ENCODE measurements around the gene REPIN1.
"Not testable (repeated sequence)": the region's sequence is repeated elsewhere in the genome, so short reads cannot be mapped to it uniquely, and the experiment has no call there.

REPIN1 gene

DNA sequence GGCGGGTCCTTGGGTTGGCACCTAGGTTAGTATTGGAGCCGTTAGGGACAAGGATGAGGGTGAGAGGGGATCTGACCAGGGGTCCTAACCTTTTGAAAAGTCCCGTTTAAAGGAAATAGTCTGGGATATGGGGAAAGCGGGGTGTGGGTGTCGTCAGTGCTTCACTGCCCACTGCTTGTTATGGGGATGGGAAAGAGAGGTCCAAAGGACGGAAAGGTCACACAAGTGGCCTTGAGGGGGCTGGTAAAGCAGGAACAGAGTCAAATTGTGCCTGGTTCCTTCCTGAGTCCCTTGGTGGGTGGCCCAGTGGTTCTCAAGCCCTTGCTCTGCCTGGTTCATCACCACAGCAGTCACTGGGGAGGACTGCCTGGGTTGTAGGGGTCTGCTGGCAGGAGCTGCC is 7.9 kb downstream of the REPIN1 start:
- no peak for DNase-seq (ENCODE audit: low read depth)

DNA sequence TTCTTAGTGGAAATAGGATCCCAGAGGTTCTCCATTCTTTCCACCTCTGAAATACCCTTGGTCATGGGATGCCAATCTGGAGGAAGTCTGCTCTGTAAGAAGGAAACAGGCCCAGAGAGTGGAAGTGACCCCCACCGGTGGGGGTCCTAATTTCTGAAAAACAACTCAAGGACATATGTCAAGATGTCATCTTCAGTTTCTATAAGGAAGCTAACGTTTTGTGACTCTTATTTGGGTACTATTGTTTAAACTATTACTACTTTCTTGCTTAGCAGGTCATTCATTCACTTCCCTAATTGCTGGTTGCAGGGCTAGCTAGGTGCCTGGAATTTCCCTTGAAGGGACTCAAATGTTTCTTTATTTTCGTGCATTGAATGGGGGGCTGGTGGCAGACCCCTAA is 8.6 kb downstream of the REPIN1 start:
- no peak for DNase-seq (ENCODE audit: low read depth)

DNA sequence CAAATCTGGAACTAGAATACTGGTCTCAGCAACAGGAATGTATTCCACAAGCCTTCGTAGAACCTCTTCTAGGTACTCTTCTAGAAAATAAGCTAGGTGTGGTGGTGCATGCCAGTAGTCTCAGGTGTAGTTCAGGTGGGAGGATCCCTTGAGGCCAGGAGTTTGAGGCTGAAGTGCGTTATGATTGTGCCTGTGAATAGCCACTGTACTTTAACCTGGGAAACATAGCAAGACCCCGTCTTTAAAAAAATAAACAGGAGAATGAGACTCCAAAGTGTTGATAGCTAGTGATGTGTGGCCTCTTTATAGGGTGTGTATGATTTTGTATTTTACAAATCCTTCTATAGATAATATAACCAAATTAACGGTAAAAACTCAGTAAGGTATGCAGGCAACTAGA is 9.0 kb downstream of the REPIN1 start:
- no peak for DNase-seq (ENCODE audit: low read depth)

DNA sequence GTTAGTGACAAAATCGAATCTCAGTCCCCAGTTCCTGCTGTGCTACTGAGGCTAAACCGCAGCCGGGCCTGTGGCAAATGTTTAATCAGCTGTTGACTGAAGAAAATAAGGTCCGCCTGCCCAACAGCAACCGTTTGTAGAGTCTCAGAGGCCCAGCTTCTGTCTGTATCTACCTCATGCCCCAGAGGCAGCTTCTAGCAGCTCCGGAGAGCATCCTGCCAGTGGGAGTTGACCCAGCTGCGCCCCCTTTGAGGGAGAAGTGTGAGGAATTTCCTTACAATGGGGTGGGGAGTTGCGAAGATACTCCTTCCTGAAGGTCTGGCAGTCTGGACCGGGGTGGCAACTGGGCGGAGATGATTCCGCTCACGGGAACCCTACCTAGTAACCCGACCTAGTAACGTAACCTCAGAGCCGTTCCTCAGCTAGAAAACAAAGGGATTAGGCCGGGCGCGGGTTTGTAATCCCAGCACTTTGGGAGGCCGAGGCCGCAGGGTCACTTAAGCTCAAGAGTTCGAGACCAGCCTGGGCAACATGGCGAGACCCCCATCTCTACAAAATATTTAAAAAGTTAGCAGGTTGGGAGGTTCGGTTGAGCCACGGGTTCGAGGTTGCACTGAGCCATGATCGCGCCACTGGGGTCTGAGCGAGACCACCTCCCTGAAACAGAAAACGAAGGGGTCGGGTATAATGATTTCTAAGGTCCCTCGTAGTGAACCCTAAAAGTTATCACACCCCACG is 9.7 kb downstream of the REPIN1 start:
- DNase-seq (ENCODE audit: low read depth), result no peak

DNA sequence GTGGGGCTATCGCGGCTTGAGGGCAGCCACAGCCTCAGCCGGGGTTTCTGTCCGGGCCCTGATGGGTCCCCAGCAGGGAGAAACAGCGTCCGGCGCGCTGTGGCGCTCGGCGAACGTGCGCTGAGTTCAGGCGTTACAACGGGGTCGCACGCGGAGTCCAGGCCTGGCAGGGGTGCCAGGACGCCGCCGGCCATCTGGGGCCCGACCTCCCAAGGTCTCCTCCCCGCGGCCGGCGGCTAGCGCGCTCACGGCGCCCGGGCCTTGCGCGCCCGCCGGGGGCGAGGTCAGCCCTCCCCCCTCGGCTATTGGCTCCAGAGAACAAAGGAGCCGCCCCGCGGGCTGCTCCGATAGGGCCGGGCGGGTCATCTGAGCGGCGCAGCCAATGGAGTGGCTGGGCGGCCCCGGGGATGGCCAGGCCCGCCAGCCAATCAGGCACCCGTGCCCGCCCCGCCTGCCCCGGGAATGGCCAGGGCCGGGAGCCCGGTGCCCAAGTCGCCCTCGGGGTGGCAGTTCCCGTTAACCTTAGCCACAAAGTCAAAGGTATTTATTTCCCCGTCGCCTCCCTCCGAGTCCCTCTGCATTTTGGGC is 10.3 kb downstream of the REPIN1 start, which contains the start of gene ZNF775:
Gene ZNF775, plus strand, starts transcription at position 478 of the 588 bp plus-strand sequence. CDS start 9,141 bp downstream, outside the sequence.
- DNase-seq (ENCODE audit: low read depth), result peak; percentile 87

DNA sequence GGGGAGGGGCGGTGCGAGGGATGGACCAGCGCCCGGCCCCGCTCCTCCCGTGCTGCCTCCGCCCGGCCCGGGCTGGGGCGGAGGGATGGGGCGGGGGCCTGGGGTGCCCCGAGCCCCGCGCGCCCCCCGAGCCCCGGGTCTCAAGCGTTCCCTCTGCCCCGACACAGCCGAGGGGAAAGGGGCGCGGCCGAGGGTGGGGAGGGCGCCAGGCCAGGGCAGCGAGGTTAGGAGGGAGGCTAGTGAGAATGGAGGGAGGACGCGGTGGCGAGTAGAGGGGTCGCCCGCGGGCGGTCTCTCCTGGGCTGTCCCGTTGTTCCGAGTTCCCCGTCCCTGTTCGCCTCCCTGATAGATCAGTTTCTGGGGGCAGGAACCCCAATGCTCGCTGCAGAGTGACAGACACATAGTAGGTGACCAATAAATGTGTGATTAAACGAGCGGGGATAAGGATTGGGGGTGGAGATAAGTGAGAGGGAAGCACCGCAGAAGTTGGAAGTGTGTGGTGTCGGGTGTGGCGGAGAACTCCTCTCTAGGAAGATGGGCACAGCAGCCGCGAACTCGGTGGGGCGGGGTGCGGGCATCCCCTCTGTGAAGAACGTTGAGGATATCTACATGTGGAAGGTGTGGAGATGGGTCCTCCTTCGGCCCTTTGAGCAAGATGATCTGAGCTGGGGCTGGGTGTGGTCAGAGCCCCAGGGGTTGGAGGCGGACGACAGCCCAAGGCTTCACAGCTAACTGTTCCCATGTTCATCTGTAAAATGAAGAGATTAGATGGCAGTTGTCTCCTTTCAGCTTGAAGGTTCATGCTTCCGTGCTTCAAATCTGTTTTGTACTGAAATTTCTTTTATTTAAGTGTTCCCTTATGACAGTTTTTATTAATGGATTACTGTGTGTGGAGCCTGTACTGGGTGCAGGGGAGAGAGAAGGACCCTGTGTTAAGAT is 11.1 kb downstream of the REPIN1 start:
- DNase-seq (ENCODE audit: low read depth), result no peak

DNA sequence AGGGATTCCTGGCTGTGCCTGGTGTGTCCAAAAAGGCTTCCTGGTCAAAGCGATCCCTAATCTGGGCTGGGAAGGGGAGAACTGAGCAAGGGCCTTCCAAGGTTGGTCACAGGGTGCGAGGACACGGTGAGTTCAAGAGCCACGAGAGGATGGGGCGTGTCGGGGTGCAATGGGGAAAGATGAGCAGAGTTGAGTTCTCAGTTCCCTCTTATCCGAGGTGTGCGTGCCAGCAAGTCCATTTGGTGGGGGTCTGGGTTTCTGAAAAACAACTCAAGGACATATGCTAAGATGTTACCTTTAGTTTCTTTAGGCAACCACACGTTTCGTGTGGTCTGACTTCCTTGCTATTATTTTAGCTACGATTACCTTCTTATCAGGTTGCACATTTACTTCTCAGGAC is 11.8 kb downstream of the REPIN1 start:
- DNase-seq (ENCODE audit: low read depth), result no peak

DNA sequence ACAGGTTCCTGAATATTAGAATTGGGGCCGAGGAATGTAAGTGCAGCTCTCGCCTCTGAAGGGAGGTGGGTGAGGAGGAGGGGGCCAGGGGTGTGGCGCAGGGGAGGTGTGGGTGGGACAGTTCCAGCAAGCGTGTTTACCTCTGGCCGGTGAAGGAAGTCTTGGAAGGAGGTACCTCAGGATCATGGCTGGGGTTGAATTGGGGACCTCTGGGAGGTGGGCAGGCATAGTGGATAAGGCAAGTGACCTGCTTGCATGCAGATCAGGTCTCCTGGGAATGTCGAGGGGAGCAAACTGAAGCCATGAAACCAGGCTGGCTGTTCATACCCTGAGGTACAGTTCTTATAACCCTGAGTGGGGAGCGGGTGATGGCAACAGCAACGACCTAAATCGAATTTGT is 12.5 kb downstream of the REPIN1 start:
- DNase-seq (ENCODE audit: low read depth), result no peak

DNA sequence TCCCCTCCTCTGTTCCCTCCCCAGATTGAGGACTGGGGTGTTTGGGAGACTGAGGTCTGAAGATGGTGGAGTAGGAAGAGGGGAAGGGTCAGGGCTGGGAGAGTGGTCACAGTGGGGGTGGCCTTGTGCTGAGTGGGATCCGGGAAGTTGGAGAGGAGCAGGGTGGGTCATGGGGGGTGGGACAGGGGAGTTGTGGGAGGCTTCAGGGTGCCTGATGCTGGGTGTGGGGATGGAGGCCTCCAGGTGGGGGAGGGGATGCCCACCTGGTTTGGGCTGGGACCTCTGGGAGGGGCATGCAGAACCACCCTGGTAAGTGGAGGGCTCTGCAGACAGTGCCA is 13.1 kb downstream of the REPIN1 start:
- DNase-seq (ENCODE audit: low read depth), result no peak

DNA sequence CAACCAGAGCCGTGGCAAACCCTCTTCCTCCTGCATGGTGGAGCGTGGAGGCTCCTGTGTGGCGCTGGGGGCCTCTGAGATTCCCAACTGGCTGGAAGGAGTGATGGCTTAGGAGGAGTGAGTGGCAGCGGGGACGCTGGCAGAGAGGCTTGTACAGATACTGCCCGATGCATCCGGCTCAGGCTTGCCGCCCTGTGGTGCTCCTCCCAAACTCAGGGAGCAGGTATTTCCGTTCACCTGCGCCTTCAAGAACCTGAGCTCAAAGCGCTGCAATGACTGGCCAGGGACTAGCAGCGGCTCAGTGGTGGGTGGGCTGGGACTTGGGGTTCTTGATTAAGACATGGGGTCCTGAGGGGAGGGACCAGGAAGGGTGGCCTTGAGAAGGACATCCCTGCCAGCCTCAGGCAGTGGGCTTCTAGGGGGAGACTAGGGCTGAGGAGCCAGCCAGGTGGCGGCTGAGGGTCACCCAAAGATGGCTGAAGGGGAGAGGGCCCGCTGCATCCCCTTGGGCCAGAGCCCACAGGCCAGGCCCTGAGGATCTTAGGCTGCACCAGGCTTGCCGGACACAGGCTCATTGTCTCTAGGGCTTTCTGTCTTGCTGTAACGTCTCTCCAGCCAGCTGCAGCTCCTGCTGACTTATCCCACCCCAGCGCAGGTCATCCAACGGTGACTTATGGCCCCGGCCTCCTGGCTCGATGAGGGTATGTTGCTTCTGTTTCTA is 13.7 kb downstream of the REPIN1 start:
- DNase-seq (ENCODE audit: low read depth), result no peak

DNA sequence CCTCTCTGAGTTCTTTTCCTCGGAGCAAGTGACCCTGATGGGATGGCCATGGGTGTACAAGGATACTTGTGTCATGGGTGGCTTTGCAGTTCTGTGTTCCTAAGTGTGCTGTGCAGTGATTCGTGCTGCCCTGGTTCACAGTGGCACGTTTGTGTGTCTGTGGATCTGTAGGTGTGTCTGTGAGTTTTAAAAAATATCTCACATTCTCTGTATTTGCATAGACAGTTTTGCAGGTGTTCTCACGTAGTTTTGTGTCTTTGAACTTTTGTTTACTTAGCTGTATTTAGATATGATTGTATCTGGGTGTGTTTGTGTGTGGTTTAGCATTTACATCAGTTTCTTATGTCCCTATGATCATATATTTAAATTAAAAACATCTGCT is 14.2 kb downstream of the REPIN1 start:
- DNase-seq (ENCODE audit: low read depth), result no peak

DNA sequence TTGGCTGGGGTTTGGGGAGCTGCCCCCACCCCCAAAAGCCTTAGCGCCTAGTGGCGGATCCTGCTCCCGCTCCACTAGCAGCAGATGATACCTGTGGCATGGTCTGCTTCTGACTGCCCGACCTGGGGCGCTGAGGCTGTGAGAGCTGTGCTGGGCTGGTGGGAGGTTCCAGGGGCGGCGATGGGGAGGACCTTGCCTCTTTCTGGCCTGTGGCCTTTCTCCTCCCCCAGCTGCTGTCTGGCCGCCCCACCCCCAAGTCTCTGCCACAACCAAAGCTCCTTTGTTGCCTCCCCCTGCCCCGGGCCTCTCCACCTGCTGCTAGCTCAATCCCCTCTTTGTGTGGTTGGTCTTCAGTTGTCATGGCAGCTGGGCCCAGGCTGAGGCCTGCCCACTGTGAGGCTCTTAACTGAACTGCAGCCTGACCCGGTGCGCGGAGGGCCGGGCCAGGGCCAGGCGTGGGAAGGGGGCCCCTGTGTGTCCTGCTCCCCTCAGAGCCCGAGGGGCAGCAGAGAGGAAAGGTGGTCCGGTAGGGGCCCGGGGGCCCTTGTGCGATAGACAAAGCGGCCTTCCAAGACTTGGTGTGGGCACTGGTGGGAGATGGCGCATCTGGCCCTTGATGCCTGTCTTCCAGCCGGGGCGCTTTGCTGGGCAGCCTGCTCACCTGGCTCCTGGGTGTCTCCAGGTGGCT is 15.2 kb downstream of the REPIN1 start:
- no peak for DNase-seq (ENCODE audit: low read depth)

DNA sequence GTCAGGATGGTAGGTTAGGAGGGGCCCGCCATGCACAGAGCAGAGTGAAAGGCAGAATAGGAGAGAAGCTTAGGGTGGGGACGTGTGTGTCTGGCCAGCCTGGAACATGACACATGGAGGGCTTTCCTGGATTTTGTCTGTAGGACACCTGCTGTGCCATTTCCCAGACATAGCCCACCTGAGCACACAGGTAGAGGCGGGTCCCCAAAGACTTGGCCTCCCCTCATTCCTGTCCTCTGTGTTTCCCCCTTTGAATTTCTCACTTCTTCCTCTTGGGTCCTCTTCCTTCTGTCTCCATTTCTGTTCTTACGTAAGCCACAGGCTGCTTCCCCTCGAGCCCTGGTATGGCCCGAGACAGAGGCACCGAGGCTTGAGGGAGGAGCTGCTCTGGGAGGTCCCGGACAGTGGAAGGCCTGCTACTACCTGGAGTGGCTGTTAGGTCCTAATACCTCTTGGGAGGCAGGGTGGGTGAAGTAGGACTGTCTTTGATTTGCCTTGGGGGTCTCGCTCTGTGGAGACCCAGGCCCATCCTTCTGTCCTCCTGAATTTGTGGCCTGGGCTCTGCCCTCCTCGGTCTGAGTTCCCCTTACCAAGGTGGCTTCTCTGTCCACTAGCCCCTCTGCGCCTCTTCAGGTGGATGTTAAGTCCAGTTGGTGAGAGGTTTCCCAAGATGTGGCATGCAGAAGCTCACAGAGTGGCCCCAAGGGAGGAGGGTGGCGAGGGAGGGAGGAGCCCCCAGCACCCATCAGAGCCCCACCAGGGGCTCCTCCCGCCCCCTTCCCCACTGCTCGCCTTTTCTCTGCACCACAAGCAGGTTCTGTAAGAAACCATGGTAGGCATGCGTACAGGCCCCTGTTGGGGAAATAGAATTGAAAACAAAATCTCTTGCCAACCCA is 16.0 kb downstream of the REPIN1 start:
- DNase-seq (ENCODE audit: low read depth), result no peak

DNA sequence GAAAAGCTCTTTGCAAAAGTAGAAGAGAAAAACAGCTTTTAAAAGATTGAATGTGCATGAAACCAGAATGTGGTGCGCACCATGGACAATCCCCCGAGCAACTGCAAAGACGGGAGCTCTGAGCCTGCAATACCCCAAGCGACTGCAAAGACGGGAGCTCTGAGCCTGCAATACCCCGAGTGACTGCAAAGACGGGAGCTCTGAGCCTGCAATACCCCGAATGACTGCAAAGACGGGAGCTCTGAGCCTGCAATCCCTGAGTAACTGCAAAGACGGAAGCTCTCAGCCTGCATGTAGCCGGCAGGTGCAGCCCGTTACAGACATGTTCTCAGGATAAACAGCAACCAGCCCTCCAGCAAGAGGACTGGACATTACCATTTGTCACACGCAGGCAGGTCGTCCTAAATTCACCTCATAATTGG is 16.7 kb downstream of the REPIN1 start:
- no peak for DNase-seq (ENCODE audit: low read depth)

DNA sequence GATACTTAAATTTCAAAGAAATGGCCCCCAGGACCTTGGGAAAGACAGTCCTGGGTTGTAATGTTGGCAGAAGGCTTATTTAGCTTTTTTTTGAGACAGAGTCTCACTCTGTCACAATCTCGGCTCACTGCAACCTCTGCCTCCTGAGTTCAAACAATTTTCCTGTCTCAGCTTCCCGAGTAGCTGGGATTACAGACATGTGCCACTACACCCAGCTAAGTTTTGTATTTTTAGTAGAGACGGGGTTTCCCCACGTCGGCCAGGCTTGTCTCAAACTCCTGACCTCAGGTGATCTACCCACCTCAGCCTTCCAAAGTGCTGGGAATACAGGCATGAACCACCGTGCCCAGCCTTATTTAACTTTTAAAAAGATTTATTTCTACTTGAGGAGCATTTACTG is 17.3 kb downstream of the REPIN1 start:
- not testable (repeated sequence) for DNase-seq (ENCODE audit: low read depth)

DNA sequence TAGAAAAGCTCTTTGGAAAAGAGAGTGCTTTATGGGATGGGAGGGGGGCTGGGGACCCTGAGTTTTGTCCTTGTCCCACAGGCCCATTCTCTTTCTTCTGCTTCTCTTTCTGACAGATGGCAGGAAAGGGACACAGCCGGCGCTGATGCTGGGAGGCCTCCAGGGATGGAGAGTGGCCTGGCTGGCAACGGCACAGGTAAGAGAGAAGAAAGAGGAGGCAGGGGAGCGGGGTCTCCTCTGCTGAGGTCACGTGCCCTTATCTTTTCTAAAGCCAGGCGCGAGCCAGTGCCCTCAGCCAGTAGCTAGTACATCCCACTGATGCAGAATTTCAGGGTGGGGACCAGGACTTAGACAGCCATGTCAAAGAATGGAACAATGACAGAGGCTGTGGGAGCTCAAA is 19.7 kb downstream of the REPIN1 start:
- no peak for DNase-seq (ENCODE audit: low read depth)

DNA sequence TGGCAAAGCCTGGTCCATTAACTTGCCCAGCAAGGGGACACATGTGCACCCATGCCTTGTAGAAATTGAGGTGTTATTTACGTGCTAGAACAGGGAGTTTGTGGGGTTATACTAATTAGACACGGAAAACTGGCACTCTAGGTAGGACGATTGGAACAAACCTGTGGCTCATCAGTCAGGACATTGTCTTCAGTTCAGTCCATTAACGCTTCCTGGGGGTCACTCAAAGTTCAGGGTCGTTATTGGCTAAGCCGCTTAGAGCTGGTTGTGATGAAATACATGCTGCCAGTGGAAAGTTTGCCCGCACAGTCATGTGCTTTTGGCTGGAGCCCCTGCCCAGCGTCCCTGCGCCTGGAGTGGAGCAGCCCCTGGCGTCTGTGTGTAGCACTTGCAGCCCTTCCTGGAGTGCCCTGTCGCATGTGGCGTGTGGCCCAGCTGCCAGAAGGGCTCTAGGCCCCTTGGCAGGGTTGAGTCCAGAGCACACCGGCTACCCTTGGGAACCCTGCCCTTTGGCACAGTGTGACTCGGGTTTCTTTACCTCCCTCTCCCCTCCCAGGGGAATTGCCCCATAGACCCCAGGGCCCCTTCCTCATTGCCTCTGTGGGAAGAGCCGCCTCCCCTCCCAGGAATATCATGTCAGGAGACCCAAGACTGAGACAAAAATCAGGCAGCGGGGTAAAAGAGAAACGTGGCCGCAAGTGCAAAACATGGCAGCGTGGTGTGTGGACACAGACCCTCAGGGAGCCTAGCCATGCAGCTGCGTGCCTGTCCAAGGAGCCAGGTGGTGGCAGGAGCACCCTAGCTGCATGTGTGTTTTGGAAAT is 20.3 kb downstream of the REPIN1 start:
- DNase-seq (ENCODE audit: low read depth), result no peak

DNA sequence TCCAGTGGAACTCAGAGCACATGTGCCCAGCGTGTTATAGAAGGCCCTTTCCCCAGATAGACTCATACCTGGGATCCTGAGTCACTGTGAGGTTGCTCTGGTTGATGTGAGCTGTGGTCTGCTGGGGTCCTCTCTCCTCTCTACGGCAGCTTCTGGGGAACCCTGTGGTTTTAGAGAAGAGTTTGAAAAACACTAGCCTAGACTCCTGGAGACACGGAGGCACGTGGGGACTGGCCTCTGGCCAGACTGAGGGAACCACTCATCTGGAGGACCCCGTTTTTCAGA is 20.9 kb downstream of the REPIN1 start:
- no peak for DNase-seq (ENCODE audit: low read depth)

DNA sequence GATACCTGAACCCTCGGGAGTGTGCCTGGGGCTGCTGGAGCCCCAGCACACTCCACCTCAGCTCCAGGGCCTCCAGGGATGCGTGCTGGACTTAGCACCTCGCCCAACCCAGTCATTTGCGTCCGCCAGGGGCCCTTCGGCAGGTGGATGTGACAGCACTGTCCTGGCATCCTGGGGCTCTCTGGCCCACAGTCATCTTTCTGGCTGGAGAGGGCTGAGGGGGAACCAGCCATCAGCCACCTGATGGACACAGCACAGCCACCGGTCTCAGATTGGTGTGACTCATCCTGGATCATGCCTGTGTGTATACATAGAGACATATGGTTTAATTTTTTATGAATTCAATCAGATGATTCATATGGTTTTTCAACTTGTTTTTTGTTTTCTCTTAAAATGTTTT is 21.6 kb downstream of the REPIN1 start:
- DNase-seq (ENCODE audit: low read depth), result no peak

DNA sequence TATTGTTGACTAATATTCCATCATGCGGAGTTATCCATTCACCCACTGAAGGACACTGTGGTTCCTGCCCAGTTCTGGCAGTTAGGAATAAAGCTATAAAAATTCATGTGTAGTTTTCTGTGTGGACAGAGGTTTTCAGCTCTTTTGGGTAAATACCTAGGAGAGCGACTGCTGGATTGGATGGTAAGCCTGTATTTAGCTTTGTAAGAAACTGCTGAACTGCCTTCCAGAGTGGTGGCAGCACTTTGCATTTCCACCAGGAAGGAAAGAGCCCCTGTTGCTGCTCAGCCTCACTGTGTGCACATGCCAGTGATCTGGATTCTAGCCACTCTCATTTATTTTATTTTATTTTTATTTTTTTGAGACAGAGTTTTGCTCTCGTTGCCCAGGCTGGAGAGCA is 24.7 kb downstream of the REPIN1 start:
- no peak for DNase-seq (ENCODE audit: low read depth)
